Progenitor cell of endocrine pancreas (in vitro differentiated cells): Measurements from ENCODE around the gene SPRED3. TPM values are rescaled to one million over a fixed set of nuclear protein-coding genes. Genes with fewer than 3 reads are reported as not detected.

Experiments used
- DNase-seq: peaks from one replicate; pipeline ENCODE4 v3.0.0; 2021; ENCODE audit warnings: low spot score; ENCODE audit not compliant: unreplicated experiment
- H3K27ac Mint-ChIP-seq: 2 replicates; pipeline ENCODE4 v1.8.0; 2021; ENCODE audit warnings: mild to moderate bottlenecking, moderate library complexity, mixed read lengths
- H3K27me3 Mint-ChIP-seq: 2 replicates; pipeline ENCODE4 v1.8.0; 2021; ENCODE audit warnings: mixed read lengths
- H3K36me3 Mint-ChIP-seq: 2 replicates; pipeline ENCODE4 v1.8.0; 2022; ENCODE audit warnings: mixed read lengths; ENCODE audit not compliant: insufficient read depth
- H3K4me1 Mint-ChIP-seq: 2 replicates; pipeline ENCODE4 v1.8.0; 2021; ENCODE audit warnings: low read depth, mixed read lengths
- H3K4me3 Mint-ChIP-seq: 2 replicates; pipeline ENCODE4 v1.8.0; 2021; ENCODE audit warnings: low read depth, mild to moderate bottlenecking, moderate library complexity, mixed read lengths
- H3K9me3 Mint-ChIP-seq: 2 replicates; pipeline ENCODE4 v1.8.0; 2021; ENCODE audit warnings: low read depth, mixed read lengths
- CTCF ChIP-seq: fragments of 200-600 bp; sonication (generic); IDR thresholded peaks from one replicate; pipeline ENCODE4 v1.5.0; 2021; ENCODE audit warnings: antibody characterized with exemption, mild to moderate bottlenecking; ENCODE audit not compliant: unreplicated experiment
- total RNA-seq: library from RNA; stranded (reverse); gene quantifications from 2 replicates; pipeline ENCODE4 v1.2.1, GENCODE V29; 2021

Gene SPRED3
- total RNA-seq, 1 donor from 2014 or later = 13.0 TPM

- H3K4me3 Mint-ChIP-seq = no peak overlapping the region
- H3K27me3 Mint-ChIP-seq = peaks cover 38% of the 10 kb centered on the region
- no peaks in the 10 kb centered on the region for H3K36me3 Mint-ChIP-seq
- DNase-seq = no peak
- TF ChIP-seq CTCF = no peak
- H3K27ac Mint-ChIP-seq = no peak overlapping the region
- H3K9me3 Mint-ChIP-seq = no peaks in the 10 kb centered on the region
- peaks cover 3% of the 10 kb centered on the region for H3K4me1 Mint-ChIP-seq
Observed at GRCh38 chr19:38430931-38431330, 42.4 kb downstream of the SPRED3 start.

DNA sequence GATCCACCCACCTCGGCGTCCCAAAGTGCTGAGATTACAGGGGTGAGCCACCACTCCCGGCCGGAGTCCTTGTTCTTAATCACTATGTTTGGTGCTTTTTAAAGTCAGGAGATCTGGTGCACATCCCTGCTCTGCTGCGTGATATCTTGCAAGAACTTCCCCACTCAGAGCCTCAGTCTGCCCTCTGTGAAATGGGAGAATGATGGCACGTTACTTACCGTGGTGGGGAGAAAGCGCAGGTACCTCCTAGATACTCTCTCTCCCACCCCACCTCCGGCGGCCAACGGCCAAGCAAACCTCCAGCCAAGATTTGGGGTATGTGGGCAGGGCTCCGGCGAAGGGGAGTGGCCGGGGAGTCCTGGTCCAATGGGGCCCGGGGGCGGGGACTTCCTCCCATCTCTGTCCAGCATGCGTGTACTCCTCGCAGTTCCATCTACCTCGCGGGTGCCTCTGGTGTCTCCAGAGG lies 44.8 kb downstream of the SPRED3 start, which contains the start of gene RYR1:
Gene RYR1 (plus strand): TSS at position 424 of the 466 bp plus-strand sequence. CDS start 139 bp downstream, outside the sequence.
- Mint-ChIP-seq H3K27me3 (peaks cover 30% of the 10 kb centered on the region), H3K36me3 (no peaks in the 10 kb centered on the region), H3K9me3 (no peaks in the 10 kb centered on the region), H3K4me1 (peaks cover 3% of the 10 kb centered on the region), H3K4me3 (peak within 1 kb of the TSS; percentile 1), H3K27ac (no peak within 1 kb of the TSS)
- TF ChIP-seq CTCF = no peak
- DNase-seq = no peak

GRCh38 chr19:38434549-38435051 lies 46.1 kb downstream of the SPRED3 start:
- Mint-ChIP-seq H3K27me3 (peaks cover 22% of the 10 kb centered on the region), H3K4me3 (peak overlapping the region; percentile 1), H3K9me3 (no peaks in the 10 kb centered on the region), H3K36me3 (no peaks in the 10 kb centered on the region), H3K27ac (no peak overlapping the region), H3K4me1 (peaks cover 3% of the 10 kb centered on the region)
- TF ChIP-seq CTCF = no peak
- DNase-seq = no peak

DNA sequence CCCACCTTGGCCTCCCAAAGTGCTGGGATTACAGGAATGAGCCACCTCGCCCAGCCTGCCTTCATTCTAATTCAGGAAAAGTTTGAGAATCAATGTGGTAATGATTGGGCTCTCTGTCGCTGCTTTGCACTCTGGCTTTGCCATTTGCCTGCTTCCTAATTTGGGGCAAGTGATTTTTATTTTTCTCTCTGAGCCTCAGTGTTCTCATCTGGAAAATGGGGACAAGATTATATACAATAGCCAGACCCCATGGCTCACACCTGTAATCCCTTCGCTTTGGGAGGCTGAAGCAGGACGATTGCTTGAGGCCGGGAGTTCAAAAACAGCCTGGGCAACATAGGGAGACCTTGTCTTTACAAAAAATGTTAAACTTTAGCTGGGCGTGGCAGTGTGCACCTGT lies 48.8 kb downstream of the SPRED3 start:
- Mint-ChIP-seq H3K4me3 (no peak overlapping the region), H3K9me3 (no peaks in the 10 kb centered on the region), H3K27me3 (peaks cover 15% of the 10 kb centered on the region), H3K36me3 (no peaks in the 10 kb centered on the region), H3K4me1 (peaks cover 3% of the 10 kb centered on the region), H3K27ac (no peak overlapping the region)
- TF ChIP-seq CTCF = no peak
- DNase-seq = no peak

- no peak overlapping the region for H3K4me3 Mint-ChIP-seq
- peaks cover 15% of the 10 kb centered on the region for H3K27me3 Mint-ChIP-seq
- TF ChIP-seq CTCF = no peak
- no peaks in the 10 kb centered on the region for H3K9me3 Mint-ChIP-seq
- no peaks in the 10 kb centered on the region for H3K36me3 Mint-ChIP-seq
- no peak for DNase-seq
- H3K27ac Mint-ChIP-seq = no peak overlapping the region
- H3K4me1 Mint-ChIP-seq = peaks cover 3% of the 10 kb centered on the region
Observed at GRCh38 chr19:38437917-38438316, 49.4 kb downstream of the SPRED3 start.
